ENCODE measurements around the gene RGP1.

GRCh38 chr9:35759795-35760194 lies 10.7 kb downstream of the RGP1 start:
- TF ChIP-seq, protein P1, sequence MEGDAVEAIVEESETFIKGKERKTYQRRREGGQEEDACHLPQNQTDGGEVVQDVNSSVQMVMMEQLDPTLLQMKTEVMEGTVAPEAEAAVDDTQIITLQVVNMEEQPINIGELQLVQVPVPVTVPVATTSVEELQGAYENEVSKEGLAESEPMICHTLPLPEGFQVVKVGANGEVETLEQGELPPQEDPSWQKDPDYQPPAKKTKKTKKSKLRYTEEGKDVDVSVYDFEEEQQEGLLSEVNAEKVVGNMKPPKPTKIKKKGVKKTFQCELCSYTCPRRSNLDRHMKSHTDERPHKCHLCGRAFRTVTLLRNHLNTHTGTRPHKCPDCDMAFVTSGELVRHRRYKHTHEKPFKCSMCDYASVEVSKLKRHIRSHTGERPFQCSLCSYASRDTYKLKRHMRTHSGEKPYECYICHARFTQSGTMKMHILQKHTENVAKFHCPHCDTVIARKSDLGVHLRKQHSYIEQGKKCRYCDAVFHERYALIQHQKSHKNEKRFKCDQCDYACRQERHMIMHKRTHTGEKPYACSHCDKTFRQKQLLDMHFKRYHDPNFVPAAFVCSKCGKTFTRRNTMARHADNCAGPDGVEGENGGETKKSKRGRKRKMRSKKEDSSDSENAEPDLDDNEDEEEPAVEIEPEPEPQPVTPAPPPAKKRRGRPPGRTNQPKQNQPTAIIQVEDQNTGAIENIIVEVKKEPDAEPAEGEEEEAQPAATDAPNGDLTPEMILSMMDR (IDR thresholded peaks at IDR 0.05), result no peak
- TF ChIP-seq POLR2A (IDR thresholded peaks at IDR 0.05) (no peak), POLR2AphosphoS5 (IDR thresholded peaks at IDR 0.05; ENCODE audit: insufficient read depth in 1 of 2, low read depth in 1 of 2) (no peak)

Measured in vagina (tissue), 2 donors.